ENCODE measurements around the gene RNH1. TPM values are rescaled to one million over a fixed set of nuclear protein-coding genes. Genes with fewer than 3 reads are reported as not detected.

RNH1 gene
- total and polyA plus RNA-seq, 10 of the 15 experiments (the other 5 are each of a cell fraction or from before 2014, with no cell fraction given): 2.3 to 162 (median 72.1) TPM

DNA sequence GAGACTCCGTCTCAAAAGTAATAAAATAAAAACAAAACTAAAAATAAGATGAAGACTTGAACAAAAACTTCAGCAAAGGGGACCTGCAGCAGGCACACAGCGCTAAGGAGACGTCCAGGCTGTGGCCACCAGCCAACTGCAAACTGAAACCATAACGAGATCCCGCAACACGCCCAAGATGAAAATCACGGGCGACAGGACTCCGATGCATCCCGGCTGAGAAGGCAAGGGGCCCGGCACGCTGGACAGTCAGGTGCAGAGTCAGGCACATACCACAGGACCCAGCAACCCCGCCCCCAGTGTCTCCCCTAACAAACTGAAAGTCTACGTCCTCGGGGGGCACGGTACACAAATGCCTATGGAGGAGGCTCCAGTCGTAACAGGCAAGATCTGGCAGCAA lies 19.1 kb upstream of the RNH1 start (continued):
- no peak for TF ChIP-seq LARP7 (IDR thresholded peaks at IDR 0.05)
- no peak for TF ChIP-seq KDM1A (IDR thresholded peaks at IDR 0.05; ENCODE audit: borderline replicate concordance)
- TF ChIP-seq MTA3 (IDR thresholded peaks at IDR 0.05; ENCODE audit: borderline replicate concordance, low read length): no peak
- no peak for TF ChIP-seq ZZZ3 (IDR thresholded peaks at IDR 0.05; ENCODE audit: control insufficient read depth, insufficient read length, low read depth)
- no peak for TF ChIP-seq MXI1 (IDR thresholded peaks at IDR 0.05; ENCODE audit: low read depth, low read length)
- no peak for TF ChIP-seq HDGF (IDR thresholded peaks at IDR 0.05)
- TF ChIP-seq YBX1 (IDR thresholded peaks at IDR 0.05): no peak
- TF ChIP-seq STAT3 (IDR thresholded peaks at IDR 0.05; ENCODE audit: low read depth, low read length): no peak

DNA sequence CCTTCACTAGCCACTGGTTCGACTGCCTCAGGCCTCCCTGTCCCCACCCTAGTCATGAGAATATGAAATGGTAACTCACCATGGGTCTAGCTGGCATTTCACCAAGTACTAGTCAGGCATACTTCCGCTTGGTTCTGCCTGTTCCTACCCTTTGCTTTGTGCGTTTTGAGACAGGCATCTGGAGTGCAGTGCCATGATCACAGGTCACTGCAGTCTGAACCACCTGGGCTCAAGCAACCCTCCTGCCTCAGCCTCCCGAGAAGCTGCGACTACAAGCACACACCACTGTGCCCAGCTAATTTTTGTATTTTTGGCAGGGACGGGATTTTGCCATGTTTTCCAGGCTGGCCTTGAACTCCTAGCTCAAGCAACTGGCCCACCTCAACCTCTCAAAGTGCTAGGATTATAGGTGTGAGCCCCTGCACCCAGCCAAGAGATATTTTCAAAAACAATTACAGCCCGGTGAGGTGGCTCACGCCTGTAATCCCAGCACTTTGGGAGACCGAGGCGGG lies 14.2 kb upstream of the RNH1 start:
- in situ Hi-C loops (cut with MboI): no loop called here
- no TSS peak for BruUV-seq (replicated peaks)
- H3K4me1 ChIP-seq (ENCODE audit: control insufficient read depth, insufficient read depth, low read length): peaks cover 3% of the 10 kb centered on the region; the same call in 1 of the 2 replicates
- no peak for DNase-seq (ENCODE audit: low read depth, low spot score)
- no peak overlapping the region for H3K4me3 ChIP-seq
- ChIA-PET CTCF (no interaction called here), POLR2A (no interaction called here), SMC1A (ENCODE audit: uncharacterized antibody, unreplicated experiment) (interaction anchor here (1.1 kb wide), 1 partner anchor 271 kb away, joined by 3 read pairs; no protein-coding TSS in a partner anchor), RAD21 (ENCODE audit: unreplicated experiment) (no interaction called here)
- ATAC-seq: no peak
- H3K4me2 ChIP-seq (ENCODE audit: control insufficient read depth, insufficient read depth): no peak overlapping the region
- intact Hi-C loops (cut with micrococcal nuclease; ENCODE audit: unreplicated experiment): no loop called here
- no peaks in the 10 kb centered on the region for H4K20me1 ChIP-seq (ENCODE audit: control insufficient read depth, insufficient read depth)
- H3K9me3 ChIP-seq (replicated peaks; ENCODE audit: control insufficient read depth, insufficient read depth, low read length): no peaks in the 10 kb centered on the region
- no peak for FAIRE-seq
- no peak overlapping the region for H2AFZ ChIP-seq (ENCODE audit: control insufficient read depth, low read depth, low read length)
- no peak overlapping the region for H3K9ac ChIP-seq (ENCODE audit: control insufficient read depth, insufficient read depth, low read length)
- no peak overlapping the region for H3K27ac ChIP-seq (ENCODE audit: control insufficient read depth, insufficient read depth)
- H3K36me3 ChIP-seq (ENCODE audit: control insufficient read depth in 2 of 2, insufficient read depth in 2 of 2, low read length in 1 of 2): no peaks in the 10 kb centered on the region
- no peaks in the 10 kb centered on the region for H3K79me2 ChIP-seq (ENCODE audit: control insufficient read depth, insufficient read depth, low read length)
- 79% methylated on average over 10 of the region's 10 CpGs for WGBS (ENCODE audit: insufficient coverage, insufficient replicate concordance, low lambda C conversion rate, missing lambda C conversion rate)
- H3K27me3 ChIP-seq (replicated peaks in 1 of 2; ENCODE audit: control insufficient read depth in 2 of 2, insufficient read depth in 2 of 2, low read length in 1 of 2): no peaks in the 10 kb centered on the region
- TF ChIP-seq FOXM1 (IDR thresholded peaks at IDR 0.05; ENCODE audit: low read depth, low read length) (no peak), TBL1XR1 (IDR thresholded peaks at IDR 0.05; ENCODE audit: low read depth, low read length) (no peak), CREB1 (IDR thresholded peaks at IDR 0.05; ENCODE audit: low read depth) (no peak), EZH2 (IDR thresholded peaks at IDR 0.05; ENCODE audit: borderline replicate concordance, control insufficient read depth, low read depth, low read length) (no peak), SP1 (IDR thresholded peaks at IDR 0.05; ENCODE audit: low read depth, low read length) (no peak)
- TF ChIP-seq, protein P1, sequence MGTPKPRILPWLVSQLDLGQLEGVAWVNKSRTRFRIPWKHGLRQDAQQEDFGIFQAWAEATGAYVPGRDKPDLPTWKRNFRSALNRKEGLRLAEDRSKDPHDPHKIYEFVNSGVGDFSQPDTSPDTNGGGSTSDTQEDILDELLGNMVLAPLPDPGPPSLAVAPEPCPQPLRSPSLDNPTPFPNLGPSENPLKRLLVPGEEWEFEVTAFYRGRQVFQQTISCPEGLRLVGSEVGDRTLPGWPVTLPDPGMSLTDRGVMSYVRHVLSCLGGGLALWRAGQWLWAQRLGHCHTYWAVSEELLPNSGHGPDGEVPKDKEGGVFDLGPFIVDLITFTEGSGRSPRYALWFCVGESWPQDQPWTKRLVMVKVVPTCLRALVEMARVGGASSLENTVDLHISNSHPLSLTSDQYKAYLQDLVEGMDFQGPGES (IDR thresholded peaks at IDR 0.05): no peak
- TF ChIP-seq, protein P2, sequence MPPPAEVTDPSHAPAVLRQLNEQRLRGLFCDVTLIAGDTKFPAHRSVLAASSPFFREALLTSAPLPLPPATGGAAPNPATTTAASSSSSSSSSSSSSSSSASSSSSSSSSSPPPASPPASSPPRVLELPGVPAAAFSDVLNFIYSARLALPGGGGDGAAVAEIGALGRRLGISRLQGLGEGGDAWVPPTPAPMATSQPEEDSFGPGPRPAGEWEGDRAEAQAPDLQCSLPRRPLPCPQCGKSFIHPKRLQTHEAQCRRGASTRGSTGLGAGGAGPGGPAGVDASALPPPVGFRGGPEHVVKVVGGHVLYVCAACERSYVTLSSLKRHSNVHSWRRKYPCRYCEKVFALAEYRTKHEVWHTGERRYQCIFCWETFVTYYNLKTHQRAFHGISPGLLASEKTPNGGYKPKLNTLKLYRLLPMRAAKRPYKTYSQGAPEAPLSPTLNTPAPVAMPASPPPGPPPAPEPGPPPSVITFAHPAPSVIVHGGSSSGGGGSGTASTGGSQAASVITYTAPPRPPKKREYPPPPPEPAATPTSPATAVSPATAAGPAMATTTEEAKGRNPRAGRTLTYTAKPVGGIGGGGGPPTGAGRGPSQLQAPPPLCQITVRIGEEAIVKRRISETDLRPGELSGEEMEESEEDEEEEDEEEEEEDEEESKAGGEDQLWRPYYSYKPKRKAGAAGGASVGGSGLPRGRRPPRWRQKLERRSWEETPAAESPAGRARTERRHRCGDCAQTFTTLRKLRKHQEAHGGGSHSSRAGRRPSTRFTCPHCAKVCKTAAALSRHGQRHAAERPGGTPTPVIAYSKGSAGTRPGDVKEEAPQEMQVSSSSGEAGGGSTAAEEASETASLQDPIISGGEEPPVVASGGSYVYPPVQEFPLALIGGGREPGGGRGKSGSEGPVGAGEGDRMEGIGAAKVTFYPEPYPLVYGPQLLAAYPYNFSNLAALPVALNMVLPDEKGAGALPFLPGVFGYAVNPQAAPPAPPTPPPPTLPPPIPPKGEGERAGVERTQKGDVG (CRISPR knock-in tag; IDR thresholded peaks at IDR 0.05): no peak
- TF ChIP-seq, protein P3, sequence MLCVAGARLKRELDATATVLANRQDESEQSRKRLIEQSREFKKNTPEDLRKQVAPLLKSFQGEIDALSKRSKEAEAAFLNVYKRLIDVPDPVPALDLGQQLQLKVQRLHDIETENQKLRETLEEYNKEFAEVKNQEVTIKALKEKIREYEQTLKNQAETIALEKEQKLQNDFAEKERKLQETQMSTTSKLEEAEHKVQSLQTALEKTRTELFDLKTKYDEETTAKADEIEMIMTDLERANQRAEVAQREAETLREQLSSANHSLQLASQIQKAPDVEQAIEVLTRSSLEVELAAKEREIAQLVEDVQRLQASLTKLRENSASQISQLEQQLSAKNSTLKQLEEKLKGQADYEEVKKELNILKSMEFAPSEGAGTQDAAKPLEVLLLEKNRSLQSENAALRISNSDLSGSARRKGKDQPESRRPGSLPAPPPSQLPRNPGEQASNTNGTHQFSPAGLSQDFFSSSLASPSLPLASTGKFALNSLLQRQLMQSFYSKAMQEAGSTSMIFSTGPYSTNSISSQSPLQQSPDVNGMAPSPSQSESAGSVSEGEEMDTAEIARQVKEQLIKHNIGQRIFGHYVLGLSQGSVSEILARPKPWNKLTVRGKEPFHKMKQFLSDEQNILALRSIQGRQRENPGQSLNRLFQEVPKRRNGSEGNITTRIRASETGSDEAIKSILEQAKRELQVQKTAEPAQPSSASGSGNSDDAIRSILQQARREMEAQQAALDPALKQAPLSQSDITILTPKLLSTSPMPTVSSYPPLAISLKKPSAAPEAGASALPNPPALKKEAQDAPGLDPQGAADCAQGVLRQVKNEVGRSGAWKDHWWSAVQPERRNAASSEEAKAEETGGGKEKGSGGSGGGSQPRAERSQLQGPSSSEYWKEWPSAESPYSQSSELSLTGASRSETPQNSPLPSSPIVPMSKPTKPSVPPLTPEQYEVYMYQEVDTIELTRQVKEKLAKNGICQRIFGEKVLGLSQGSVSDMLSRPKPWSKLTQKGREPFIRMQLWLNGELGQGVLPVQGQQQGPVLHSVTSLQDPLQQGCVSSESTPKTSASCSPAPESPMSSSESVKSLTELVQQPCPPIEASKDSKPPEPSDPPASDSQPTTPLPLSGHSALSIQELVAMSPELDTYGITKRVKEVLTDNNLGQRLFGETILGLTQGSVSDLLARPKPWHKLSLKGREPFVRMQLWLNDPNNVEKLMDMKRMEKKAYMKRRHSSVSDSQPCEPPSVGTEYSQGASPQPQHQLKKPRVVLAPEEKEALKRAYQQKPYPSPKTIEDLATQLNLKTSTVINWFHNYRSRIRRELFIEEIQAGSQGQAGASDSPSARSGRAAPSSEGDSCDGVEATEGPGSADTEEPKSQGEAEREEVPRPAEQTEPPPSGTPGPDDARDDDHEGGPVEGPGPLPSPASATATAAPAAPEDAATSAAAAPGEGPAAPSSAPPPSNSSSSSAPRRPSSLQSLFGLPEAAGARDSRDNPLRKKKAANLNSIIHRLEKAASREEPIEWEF (IDR thresholded peaks at IDR 0.05; ENCODE audit: insufficient replicate concordance, low read depth, low read length): no peak
